SK-N-SH treated with all-trans-retinoic acid at 6 μM for 48 hours (cell line): ENCODE measurements around the gene CLEC3A.

Experiments used
- ATAC-seq: fragments of 200-7000 bp; cut with Tn5 transposase; 3 replicates; pipeline ENCODE4 v1.9.1; 2020; ENCODE audit warnings: mild to moderate bottlenecking, moderate library complexity
- ARNTL ChIP-seq: fragments of 450-650 bp; formaldehyde crosslinking; IDR thresholded peaks from 2 replicates; pipeline ENCODE4 v1.5.0; 2020; ENCODE audit warnings: low read depth, mild to moderate bottlenecking, moderate library complexity, borderline replicate concordance
- BACH2 ChIP-seq: fragments of 250-450 bp; sonication (Bioruptor Pico); IDR thresholded peaks from 2 replicates; pipeline ENCODE4 v1.9.0; 2021; ENCODE audit warnings: mild to moderate bottlenecking, borderline replicate concordance
- CREB5 ChIP-seq: fragments of 250-450 bp; sonication (Bioruptor Pico); IDR thresholded peaks from 2 replicates; pipeline ENCODE4 v1.5.1; 2020; ENCODE audit warnings: low read depth, mild to moderate bottlenecking, moderate library complexity
- CSDC2 ChIP-seq: fragments of 250-450 bp; sonication (Bioruptor Pico); IDR thresholded peaks from 2 replicates; pipeline ENCODE4 v1.5.0; 2020; ENCODE audit warnings: mild to moderate bottlenecking, moderate library complexity
- CSRNP3 ChIP-seq: fragments of 250-450 bp; sonication (Bioruptor Pico); IDR thresholded peaks from 2 replicates; pipeline ENCODE4 v1.5.1; 2021; ENCODE audit warnings: mild to moderate bottlenecking, moderate library complexity
- ESRRG ChIP-seq: fragments of 250-450 bp; sonication (Bioruptor Pico); IDR thresholded peaks from 2 replicates; pipeline ENCODE4 v1.6.1; 2021; ENCODE audit warnings: mild to moderate bottlenecking
- GLIS3 ChIP-seq: fragments of 250-450 bp; sonication (Bioruptor Pico); IDR thresholded peaks from 2 replicates; pipeline ENCODE4 v1.5.0; 2020; ENCODE audit warnings: mild to moderate bottlenecking, moderate library complexity
- ISL1 ChIP-seq: fragments of 250-450 bp; sonication (Bioruptor Pico); IDR thresholded peaks from 2 replicates; pipeline ENCODE4 v2.1.2; 2022; ENCODE audit warnings: mild to moderate bottlenecking, moderate library complexity
- OSR1 ChIP-seq: fragments of 250-450 bp; sonication (Bioruptor Pico); IDR thresholded peaks from 2 replicates; pipeline ENCODE4 v1.8.0; 2022; ENCODE audit warnings: moderate library complexity, mild to moderate bottlenecking, inconsistent platforms
- PATZ1 ChIP-seq: fragments of 250-450 bp; sonication (Bioruptor Pico); IDR thresholded peaks from 2 replicates; pipeline ENCODE4 v1.8.0; 2020; ENCODE audit warnings: mild to moderate bottlenecking, moderate library complexity, borderline replicate concordance
- POU6F1 ChIP-seq: fragments of 250-450 bp; sonication (Bioruptor Pico); IDR thresholded peaks from 2 replicates; pipeline ENCODE4 v1.8.0; 2021; ENCODE audit warnings: low read depth, mild to moderate bottlenecking, moderate library complexity, borderline replicate concordance
- PPARA ChIP-seq: fragments of 250-450 bp; sonication (Bioruptor Pico); IDR thresholded peaks from 2 replicates; pipeline ENCODE4 v1.5.0; 2020; ENCODE audit warnings: mild to moderate bottlenecking, borderline replicate concordance
- RARB ChIP-seq: fragments of 250-450 bp; sonication (Bioruptor Pico); IDR thresholded peaks from 2 replicates; pipeline ENCODE4 v1.8.0; 2021; ENCODE audit warnings: mild to moderate bottlenecking, moderate library complexity
- SNAI2 ChIP-seq: fragments of 250-450 bp; sonication (Bioruptor Pico); IDR thresholded peaks from 2 replicates; pipeline ENCODE4 v1.5.0; 2020; ENCODE audit warnings: mild to moderate bottlenecking, moderate library complexity
- TCF4 ChIP-seq: fragments of 250-450 bp; sonication (Bioruptor Pico); IDR thresholded peaks from 2 replicates; pipeline ENCODE4 v1.8.0; 2021; ENCODE audit warnings: mild to moderate bottlenecking, moderate library complexity, borderline replicate concordance
- TOX ChIP-seq: fragments of 250-450 bp; sonication (Bioruptor Pico); IDR thresholded peaks from 2 replicates; pipeline ENCODE4 v1.8.0; 2021; ENCODE audit warnings: mild to moderate bottlenecking, moderate library complexity, borderline replicate concordance
- TSHZ2 ChIP-seq: fragments of 250-450 bp; sonication (Bioruptor Pico); IDR thresholded peaks from 2 replicates; pipeline ENCODE4 v1.5.0; 2020; ENCODE audit warnings: mild to moderate bottlenecking, moderate library complexity
- ZC3H10 ChIP-seq: fragments of 250-450 bp; sonication (Bioruptor Pico); IDR thresholded peaks from 2 replicates; pipeline ENCODE4 v1.5.1; 2021; ENCODE audit warnings: mild to moderate bottlenecking, moderate library complexity
- ZFP3 ChIP-seq: fragments of 250-450 bp; sonication (Bioruptor Pico); IDR thresholded peaks from 2 replicates; pipeline ENCODE4 v1.5.0; 2020; ENCODE audit warnings: mild to moderate bottlenecking, moderate library complexity
- ZFP30 ChIP-seq: fragments of 450-650 bp; formaldehyde crosslinking; IDR thresholded peaks from 2 replicates; pipeline ENCODE4 v1.5.0; 2022; ENCODE audit warnings: mild to moderate bottlenecking, moderate library complexity
- ZNF8 ChIP-seq: fragments of 450-650 bp; formaldehyde crosslinking; IDR thresholded peaks from 2 replicates; pipeline ENCODE4 v1.5.0; 2020; ENCODE audit warnings: mild to moderate bottlenecking, moderate library complexity

CLEC3A gene

GRCh38 chr16:78060809-78061208 is 38.5 kb downstream of the CLEC3A start:
- TF ChIP-seq SNAI2 (CRISPR knock-in tag) (no peak), CREB5 (CRISPR knock-in tag) (no peak), ISL1 (CRISPR knock-in tag) (no peak), OSR1 (CRISPR knock-in tag) (no peak), ARNTL (CRISPR knock-in tag) (no peak), GLIS3 (CRISPR knock-in tag) (no peak), POU6F1 (CRISPR knock-in tag) (no peak)
- no peak for ATAC-seq

GRCh38 chr16:78065319-78065718 is 43.0 kb downstream of the CLEC3A start:
- no peak for ATAC-seq
- TF ChIP-seq PPARA (CRISPR knock-in tag) = no peak
- no peak for TF ChIP-seq PATZ1

- TF ChIP-seq CREB5 (CRISPR knock-in tag) (no peak), RARB (CRISPR knock-in tag) (no peak), ZC3H10 (CRISPR knock-in tag) (no peak), ZFP30 (CRISPR knock-in tag) (no peak), POU6F1 (CRISPR knock-in tag) (no peak), ESRRG (no peak), OSR1 (CRISPR knock-in tag) (no peak), CSDC2 (CRISPR knock-in tag) (no peak), TCF4 (CRISPR knock-in tag) (no peak), ZFP3 (CRISPR knock-in tag) (no peak), GLIS3 (CRISPR knock-in tag) (no peak), ARNTL (CRISPR knock-in tag) (no peak), BACH2 (CRISPR knock-in tag) (no peak), TOX (CRISPR knock-in tag) (no peak), CSRNP3 (no peak), TSHZ2 (CRISPR knock-in tag) (no peak), PPARA (CRISPR knock-in tag) (no peak), ZNF8 (CRISPR knock-in tag) (no peak), PATZ1 (no peak)
- TF ChIP-seq, all 23 proteins: peak for 0
- ATAC-seq = no peak
Measured at GRCh38 chr16:78069913-78070312, 47.6 kb downstream of the CLEC3A start.
